ENCODE results near the gene LMX1B.
A peak's percentile ranks its signal among the peaks of the same experiment; 100 is the strongest.

LMX1B gene

GRCh38 chr9:126611592-126612325 lies 2.0 kb upstream of the LMX1B start:
- TF ChIP-seq ZFX (IDR thresholded peaks at IDR 0.05) (no peak), CTCF (conservative IDR thresholded peaks at IDR 0.05) (peak; percentile 94)

GRCh38 chr9:126612326-126612812 lies 1.4 kb upstream of the LMX1B start:
- TF ChIP-seq ZFX (IDR thresholded peaks at IDR 0.05) (no peak), CTCF (conservative IDR thresholded peaks at IDR 0.05) (no peak)
- H3K27ac ChIP-seq, result no peak overlapping the region

More at GRCh38 chr9:126611592-126612325, 2.0 kb upstream of the LMX1B start:
- no peak overlapping the region for H3K27ac ChIP-seq

- no peak overlapping the region for H3K27ac ChIP-seq
- TF ChIP-seq ZFX (IDR thresholded peaks at IDR 0.05) (no peak), CTCF (conservative IDR thresholded peaks at IDR 0.05) (no peak)
These were observed 701 bp upstream of the LMX1B start for GRCh38 chr9:126612813-126613641.

- no peak overlapping the region; the same call in 1 of the 2 replicates for H3K27ac ChIP-seq
These were observed 343 bp downstream of the LMX1B start for GRCh38 chr9:126614088-126614454.

DNA sequence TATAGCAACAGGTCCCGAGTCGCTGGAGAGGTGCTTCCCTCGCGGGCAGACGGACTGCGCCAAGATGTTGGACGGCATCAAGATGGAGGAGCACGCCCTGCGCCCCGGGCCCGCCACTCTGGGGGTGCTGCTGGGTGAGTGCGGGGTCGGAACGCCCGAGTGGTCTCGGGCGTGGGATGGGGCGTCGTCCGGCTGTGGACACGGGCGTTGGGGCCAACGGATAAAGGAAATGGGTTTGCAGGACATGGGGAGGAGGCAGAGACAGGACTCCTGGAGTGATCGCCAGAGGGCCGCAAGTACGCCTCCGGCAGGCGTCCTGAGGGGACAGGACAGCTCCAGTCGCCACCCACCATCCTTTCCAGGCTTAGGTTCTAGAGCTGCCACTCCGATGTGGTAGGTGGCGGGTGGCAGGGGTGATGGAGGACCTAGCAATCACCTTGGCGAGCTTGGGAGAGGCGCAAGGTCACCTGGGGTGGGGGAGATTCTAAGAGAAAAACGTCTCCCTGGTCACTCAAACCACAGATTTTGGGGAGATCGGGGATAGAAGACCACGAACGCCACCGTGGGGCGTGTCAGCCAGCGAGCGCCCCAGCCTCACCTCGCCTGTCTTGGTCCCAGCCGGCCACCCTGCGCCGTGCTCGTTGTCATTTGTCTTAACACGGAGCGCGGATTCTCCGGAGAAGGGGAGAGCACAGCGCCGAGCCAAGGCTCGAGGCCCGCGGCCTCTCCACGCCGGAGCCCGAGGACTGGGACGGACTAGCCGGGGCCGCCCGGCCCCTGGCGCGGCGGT lies 922 bp downstream of the LMX1B start:
- TF ChIP-seq CTCF (conservative IDR thresholded peaks at IDR 0.05) (no peak), ZFX (IDR thresholded peaks at IDR 0.05) (no peak)
- H3K27ac ChIP-seq, result no peak overlapping the region; the same call in 1 of the 2 replicates

More at GRCh38 chr9:126614088-126614454, 343 bp downstream of the LMX1B start:
- TF ChIP-seq ZFX (IDR thresholded peaks at IDR 0.05) (no peak), CTCF (conservative IDR thresholded peaks at IDR 0.05) (no peak)

DNA sequence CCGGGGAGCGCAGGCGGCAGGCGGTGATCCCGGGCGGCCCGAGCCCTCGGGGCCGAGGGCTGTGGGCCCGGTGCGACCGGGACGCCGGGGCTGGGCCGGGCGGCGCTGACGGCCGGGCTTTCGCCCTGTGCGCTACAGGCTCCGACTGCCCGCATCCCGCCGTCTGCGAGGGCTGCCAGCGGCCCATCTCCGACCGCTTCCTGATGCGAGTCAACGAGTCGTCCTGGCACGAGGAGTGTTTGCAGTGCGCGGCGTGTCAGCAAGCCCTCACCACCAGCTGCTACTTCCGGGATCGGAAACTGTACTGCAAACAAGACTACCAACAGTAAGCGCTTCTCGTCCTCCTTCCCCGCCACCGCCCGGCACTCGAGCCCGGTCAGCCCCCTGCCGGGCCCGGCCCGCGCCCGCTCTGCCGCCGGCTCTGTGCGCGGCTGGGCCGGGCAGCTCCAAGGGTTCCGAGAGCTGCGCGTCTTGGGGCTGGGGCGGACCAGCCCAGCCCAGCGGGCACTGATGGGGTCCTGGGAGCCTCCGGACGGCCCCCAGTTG lies 1.6 kb downstream of the LMX1B start:
- no peak for TF ChIP-seq CTCF (conservative IDR thresholded peaks at IDR 0.05)
- no peak for TF ChIP-seq ZFX (IDR thresholded peaks at IDR 0.05)
- H3K27ac ChIP-seq, result no peak overlapping the region

Measured in C4-2B (cell line).